VCaP (cell line): Measurements from ENCODE around the gene CEP57L1.

Experiments
- H3K27ac ChIP-seq: fragments of 450-650 bp; 2 replicates; pipeline ENCODE4 v1.5.1; 2017
- CTCF ChIP-seq: fragments of 450-650 bp; conservative IDR thresholded peaks from 2 replicates; pipeline ENCODE4 v1.5.1; 2017; ENCODE audit warnings: mild to moderate bottlenecking, moderate library complexity

The CEP57L1 gene

GRCh38 chr6:109074133-109074415 is 21.2 kb upstream of the CEP57L1 start:
- no peak for TF ChIP-seq CTCF
- H3K27ac ChIP-seq, result no peak overlapping the region

DNA sequence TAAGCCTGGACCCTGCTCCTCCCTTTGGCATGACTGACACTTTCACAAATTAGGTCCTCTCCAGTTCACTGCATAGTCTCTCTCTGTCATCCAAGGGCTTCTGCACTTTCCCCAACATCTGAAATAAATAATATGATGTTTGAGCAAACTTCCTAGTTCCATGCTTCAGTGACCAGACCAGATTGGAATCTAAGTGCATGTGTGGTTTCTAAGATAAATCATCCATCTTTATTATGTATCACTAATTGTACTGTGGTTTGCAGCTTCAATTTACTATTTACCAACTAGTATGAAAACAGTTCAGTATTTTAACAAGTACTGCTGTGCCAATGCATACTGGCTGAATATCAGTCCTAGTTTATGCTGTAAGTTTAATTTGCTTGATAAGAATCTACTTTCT is 19.4 kb upstream of the CEP57L1 start:
- TF ChIP-seq CTCF, result no peak
- H3K27ac ChIP-seq, result peak overlapping the region; percentile 68

DNA sequence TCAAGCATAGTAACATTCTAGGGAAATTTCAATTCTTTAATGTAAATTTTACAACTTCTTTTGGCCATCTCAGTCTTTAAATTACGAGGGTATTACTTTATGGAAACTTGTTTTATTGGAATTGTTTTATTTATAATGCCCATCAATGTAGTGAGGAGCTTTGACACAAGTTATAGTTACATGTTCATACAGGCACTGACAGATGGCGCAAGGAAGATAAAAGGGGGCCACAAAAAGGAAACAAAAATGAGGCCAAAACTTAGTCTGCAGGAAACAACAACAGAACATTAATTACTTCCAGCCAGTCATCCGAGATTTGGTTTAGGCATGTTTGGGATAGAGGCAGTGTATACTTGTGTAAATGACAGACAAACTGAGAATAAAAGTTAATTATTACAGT is 18.9 kb upstream of the CEP57L1 start:
- peak overlapping the region; percentile 68 for H3K27ac ChIP-seq

GRCh38 chr6:109079981-109080380 is 15.3 kb upstream of the CEP57L1 start:
- H3K27ac ChIP-seq, result no peak overlapping the region
- TF ChIP-seq CTCF, result no peak

More for the DNA sequence above, 18.9 kb upstream of the CEP57L1 start:
- TF ChIP-seq CTCF, result no peak

- TF ChIP-seq CTCF, result no peak
- no peak overlapping the region for H3K27ac ChIP-seq
Measured at GRCh38 chr6:109081026-109081425, 14.3 kb upstream of the CEP57L1 start.

DNA sequence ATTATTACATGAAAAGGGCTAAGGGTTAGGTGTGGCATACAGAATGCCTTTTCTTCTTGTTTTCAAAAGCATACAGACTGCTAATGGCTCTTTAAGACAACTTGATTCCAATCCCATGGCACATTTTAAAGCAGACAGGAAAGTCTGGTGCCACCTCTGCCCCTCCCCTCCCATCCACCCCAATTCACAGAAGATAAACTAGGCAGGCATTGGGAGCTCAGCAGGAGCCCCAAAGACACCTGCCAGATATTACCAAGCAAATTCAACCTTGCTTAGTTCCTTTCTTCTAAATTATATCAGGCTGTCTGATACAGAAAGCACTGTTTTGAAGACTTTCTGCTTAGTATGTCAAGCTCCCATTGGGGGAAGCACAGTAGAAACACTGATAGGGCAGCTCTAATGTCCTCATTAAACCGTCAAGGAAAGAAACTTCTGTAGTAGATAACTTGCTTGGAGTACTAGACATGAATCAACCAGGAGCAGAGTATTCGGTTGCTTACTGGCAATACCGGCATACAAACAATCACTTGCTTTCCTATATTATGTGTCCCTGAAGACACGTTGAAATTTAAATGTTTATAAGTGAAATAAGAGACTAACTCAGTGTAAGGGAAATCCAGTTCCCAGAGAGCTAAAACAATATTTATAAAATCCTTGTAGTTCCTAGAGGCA is 13.7 kb upstream of the CEP57L1 start:
- no peak for TF ChIP-seq CTCF
- no peak overlapping the region for H3K27ac ChIP-seq

- no peak overlapping the region for H3K27ac ChIP-seq
- no peak for TF ChIP-seq CTCF
Measured at GRCh38 chr6:109082188-109082577, 13.1 kb upstream of the CEP57L1 start.
